ENCODE measurements around the gene ZNF93. TPM values are rescaled to one million over a fixed set of nuclear protein-coding genes. Genes with fewer than 3 reads are reported as not detected.

Gene ZNF93
- total RNA-seq, 2 donors from 2014 or later: 2.3 to 3.4 TPM

Other genes starting within 250 kb of the ZNF93 start
- gene ATP13A1, start 237.3 kb upstream of the ZNF93 start, total RNA-seq: 10 to 100 TPM; 57.0 to 65.1 TPM
- 10 to 100 TPM; 11.6 to 13.4 TPM for gene ZNF101, start 232.1 kb upstream of the ZNF93 start, total RNA-seq
- gene ZNF14, start 167.8 kb upstream of the ZNF93 start, total RNA-seq: 1 to 10 TPM; 2.8 to 3.7 TPM
- gene ZNF506, start 79.2 kb upstream of the ZNF93 start, total RNA-seq: 10 to 100 TPM; 18.9 to 24.3 TPM
- 10 to 100 TPM in 1 of 2 donors, 1 to 10 TPM in 1; 8.7 to 11.8 TPM for gene ZNF253, start 35.1 kb upstream of the ZNF93 start, total RNA-seq
- gene ZNF682, start 138.6 kb downstream of the ZNF93 start, total RNA-seq: 1 to 10 TPM; 4.7 to 4.8 TPM
- 1 to 10 TPM; 3.2 to 3.4 TPM for gene ZNF90, start 177.1 kb downstream of the ZNF93 start, total RNA-seq